GM12875 (cell line): ENCODE results near the gene FAAH2.
A peak's percentile ranks its signal among the peaks of the same experiment; 100 is the strongest.
"Not testable (repeated sequence)": the region's sequence is repeated elsewhere in the genome, so short reads cannot be mapped to it uniquely, and the experiment has no call there.

Source experiments
- H3K4me3 ChIP-seq: one replicate; pipeline ENCODE4 v1.5.1; 2011; ENCODE audit warnings: low read depth, low read length, control low read depth
- TF ChIP-seq, protein P1 (sequence below): IDR thresholded peaks from 2 replicates; pipeline ENCODE4 v1.5.1; 2011; ENCODE audit warnings: low read depth, mild to moderate bottlenecking, control low read depth, inconsistent platforms, low read length, moderate library complexity, borderline replicate concordance; ENCODE audit not compliant: insufficient read depth

The FAAH2 gene

DNA sequence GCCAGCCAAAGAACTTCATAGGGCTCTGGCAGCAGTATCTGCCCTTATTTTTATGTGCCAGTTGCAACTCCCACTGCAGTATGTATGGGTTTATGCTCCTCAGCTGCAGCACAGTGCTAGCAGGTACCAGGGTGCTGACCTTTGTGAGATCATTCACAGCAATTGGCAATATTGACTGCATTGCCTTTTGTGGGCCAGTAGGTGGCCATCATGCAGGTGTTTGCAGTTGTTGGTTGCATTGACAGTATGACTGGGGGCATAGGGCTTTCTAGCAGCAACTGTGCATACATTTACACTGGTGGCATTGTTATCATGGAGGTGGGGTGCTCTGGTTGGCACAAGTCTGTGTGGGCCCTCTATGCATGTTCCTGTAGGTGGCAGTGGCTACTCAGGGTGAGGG is 42.5 kb downstream of the FAAH2 start:
- no peak overlapping the region for H3K4me3 ChIP-seq
- TF ChIP-seq, protein P1, sequence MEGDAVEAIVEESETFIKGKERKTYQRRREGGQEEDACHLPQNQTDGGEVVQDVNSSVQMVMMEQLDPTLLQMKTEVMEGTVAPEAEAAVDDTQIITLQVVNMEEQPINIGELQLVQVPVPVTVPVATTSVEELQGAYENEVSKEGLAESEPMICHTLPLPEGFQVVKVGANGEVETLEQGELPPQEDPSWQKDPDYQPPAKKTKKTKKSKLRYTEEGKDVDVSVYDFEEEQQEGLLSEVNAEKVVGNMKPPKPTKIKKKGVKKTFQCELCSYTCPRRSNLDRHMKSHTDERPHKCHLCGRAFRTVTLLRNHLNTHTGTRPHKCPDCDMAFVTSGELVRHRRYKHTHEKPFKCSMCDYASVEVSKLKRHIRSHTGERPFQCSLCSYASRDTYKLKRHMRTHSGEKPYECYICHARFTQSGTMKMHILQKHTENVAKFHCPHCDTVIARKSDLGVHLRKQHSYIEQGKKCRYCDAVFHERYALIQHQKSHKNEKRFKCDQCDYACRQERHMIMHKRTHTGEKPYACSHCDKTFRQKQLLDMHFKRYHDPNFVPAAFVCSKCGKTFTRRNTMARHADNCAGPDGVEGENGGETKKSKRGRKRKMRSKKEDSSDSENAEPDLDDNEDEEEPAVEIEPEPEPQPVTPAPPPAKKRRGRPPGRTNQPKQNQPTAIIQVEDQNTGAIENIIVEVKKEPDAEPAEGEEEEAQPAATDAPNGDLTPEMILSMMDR: peak; percentile 30; the same call in 1 of the 2 replicates

DNA sequence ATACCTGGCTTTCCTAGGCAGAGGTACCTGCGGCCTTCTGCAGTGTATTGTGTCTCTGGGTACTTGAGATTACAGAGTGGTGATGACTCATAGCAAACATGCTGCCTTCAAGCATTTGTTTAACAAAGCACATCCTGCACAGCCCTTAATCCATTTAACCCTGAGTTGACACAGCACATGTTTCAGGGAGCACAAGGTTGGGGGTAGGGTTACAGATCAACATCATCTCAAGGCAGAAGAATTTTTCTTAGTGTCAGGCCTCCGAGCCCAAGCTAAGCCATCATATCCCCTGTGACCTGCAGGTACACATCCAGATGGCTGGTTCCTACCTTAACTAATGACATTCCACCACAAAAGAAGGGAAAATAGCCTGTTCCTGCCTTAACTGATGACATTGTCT is 49.3 kb downstream of the FAAH2 start:
- H3K4me3 ChIP-seq: not testable (repeated sequence)

DNA sequence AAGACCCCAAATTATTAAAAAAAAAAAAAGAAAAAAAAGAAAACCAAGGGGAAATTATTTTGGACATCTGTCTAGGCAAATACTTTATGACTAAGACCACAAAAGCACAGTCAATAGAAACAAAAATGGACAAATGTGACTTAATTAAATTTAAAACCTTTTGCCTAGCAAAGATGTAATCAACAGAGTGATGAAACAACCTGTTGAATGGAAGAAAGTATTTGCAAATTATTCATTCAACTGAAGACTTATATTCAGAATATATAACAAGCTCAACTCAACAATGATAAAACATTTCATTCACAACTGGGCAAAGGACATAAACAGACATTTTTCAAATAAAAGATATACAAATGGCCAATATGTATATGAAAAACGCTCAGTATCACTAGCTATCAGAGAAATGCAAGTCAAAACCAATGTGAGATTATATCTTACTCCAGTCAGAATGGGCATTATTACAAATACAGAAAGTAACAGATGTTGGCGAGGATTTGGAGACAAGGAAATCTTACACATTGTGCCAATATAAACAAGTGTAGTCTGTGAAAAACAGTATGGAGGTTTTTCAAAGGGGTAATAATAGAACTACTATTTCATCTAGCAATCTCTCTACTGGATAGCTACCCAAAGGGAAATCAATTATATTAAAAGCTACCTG is 67.1 kb downstream of the FAAH2 start:
- TF ChIP-seq, protein P1: no peak

DNA sequence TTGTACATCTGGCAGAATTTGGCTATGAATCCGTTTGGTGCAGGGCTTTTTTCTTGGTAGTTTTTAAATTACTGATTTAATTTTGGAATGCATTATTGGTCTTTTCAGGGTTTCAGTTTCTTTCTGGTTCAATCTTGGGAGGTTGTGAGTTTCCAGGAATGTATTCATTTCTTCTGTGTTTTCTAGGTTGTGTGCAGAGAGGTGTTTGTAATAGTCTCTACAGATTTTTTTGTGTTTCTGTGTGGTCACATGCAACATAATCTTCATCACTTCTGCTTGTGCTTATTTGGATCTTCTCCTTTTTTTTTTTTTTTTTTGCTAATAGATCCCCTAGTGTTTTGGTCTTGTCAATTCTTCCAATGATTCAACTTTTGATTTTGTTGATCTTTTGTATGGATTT is 77.6 kb downstream of the FAAH2 start:
- TF ChIP-seq, protein P1: no peak
- no peak overlapping the region for H3K4me3 ChIP-seq

More for the DNA sequence above, 67.1 kb downstream of the FAAH2 start:
- no peak overlapping the region for H3K4me3 ChIP-seq

DNA sequence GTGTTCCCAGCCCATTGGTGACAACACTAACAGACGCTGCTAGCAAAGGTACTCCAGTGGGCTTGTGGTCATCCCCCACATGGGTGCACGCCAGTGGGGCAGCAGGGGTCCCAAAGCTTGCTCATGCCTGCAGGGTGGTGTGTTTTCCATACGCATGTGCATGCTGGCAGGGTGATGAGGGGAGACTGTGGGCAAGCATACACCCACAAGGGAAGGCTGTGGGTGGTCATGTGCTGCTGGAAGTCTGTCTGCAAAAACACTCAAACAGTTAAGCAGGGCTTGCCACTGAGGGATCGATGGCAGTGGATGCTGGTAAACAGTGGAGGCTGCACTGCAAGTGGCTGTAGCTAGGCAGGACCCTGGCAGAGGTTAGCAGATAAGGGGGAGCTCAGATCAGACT is 79.9 kb downstream of the FAAH2 start:
- H3K4me3 ChIP-seq: no peak overlapping the region
- TF ChIP-seq, protein P1: no peak

DNA sequence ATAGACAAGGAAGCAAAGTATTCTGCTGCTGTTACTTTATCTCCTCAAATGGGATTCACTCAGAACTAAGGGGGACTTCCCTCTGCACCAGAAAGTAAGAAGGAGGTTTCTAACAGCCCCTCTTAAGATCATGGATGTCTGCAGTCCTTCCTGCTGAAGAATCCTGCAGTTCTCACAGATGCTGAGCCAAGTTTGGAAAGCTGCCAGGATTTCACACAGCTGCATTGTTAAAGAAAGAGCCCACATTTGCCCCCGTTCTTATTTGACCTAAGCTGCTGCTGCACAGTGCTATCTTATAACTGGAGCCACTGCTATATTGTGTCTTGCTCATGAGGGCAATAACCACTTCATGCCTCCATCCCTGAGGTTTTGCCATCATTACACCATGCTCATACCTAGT is 81.1 kb downstream of the FAAH2 start:
- TF ChIP-seq, protein P1: no peak
- no peak overlapping the region for H3K4me3 ChIP-seq

DNA sequence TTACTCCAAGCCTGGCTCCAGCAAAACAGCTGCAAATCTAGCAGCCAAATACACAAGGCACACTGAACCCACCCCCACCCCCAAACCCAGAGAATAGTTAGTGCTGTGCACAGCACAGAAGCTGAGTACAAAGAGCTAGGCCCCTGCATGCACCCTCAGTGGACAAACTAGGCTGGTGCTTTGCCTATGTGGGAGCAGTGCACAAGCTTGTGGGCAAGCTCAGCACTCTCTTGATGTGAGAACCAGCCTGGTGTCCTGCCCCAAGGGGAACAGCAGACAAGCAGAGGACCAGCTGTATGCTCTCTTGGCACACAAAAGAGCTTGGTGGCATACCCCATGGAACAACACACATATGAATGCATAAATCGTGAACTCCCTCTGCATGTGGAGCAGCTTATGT is 81.7 kb downstream of the FAAH2 start:
- H3K4me3 ChIP-seq: no peak overlapping the region
- TF ChIP-seq, protein P1: no peak
